GM19025 (cell line): ENCODE data around the gene KANK4.

Source experiments
- ATAC-seq: cut with Tn5 transposase; IDR thresholded peaks from one replicate; pipeline ENCODE4 v1.9.1; 2021; ENCODE audit warnings: mild to moderate bottlenecking, low read depth, moderate library complexity; ENCODE audit not compliant: unreplicated experiment

Gene KANK4

GRCh38 chr1:62307895-62308492 is 11.2 kb downstream of the KANK4 start:
- ATAC-seq, result no peak

- ATAC-seq, result no peak
These were observed 11.8 kb downstream of the KANK4 start for GRCh38 chr1:62307446-62307845.

- no peak for ATAC-seq
These were observed 13.2 kb downstream of the KANK4 start for GRCh38 chr1:62306065-62306464.

GRCh38 chr1:62304975-62305374 is 14.3 kb downstream of the KANK4 start:
- ATAC-seq, result no peak

GRCh38 chr1:62304515-62304914 is 14.7 kb downstream of the KANK4 start:
- ATAC-seq, result no peak

GRCh38 chr1:62301726-62302390 is 17.4 kb downstream of the KANK4 start:
- no peak for ATAC-seq

- ATAC-seq, result no peak
These were observed 19.6 kb downstream of the KANK4 start for GRCh38 chr1:62299426-62300200.

- no peak for ATAC-seq
These were observed 23.2 kb downstream of the KANK4 start for GRCh38 chr1:62295921-62296491.

GRCh38 chr1:62294261-62294660 is 25.0 kb downstream of the KANK4 start:
- ATAC-seq, result no peak

- no peak for ATAC-seq
These were observed 30.6 kb downstream of the KANK4 start for GRCh38 chr1:62288662-62289061.

GRCh38 chr1:62288224-62288623 is 31.0 kb downstream of the KANK4 start:
- ATAC-seq, result no peak

GRCh38 chr1:62286786-62287224 is 32.4 kb downstream of the KANK4 start:
- ATAC-seq, result no peak

GRCh38 chr1:62285984-62286785 is 33.0 kb downstream of the KANK4 start:
- no peak for ATAC-seq

GRCh38 chr1:62285440-62285839 is 33.8 kb downstream of the KANK4 start:
- no peak for ATAC-seq

- no peak for ATAC-seq
These were observed 35.2 kb downstream of the KANK4 start for GRCh38 chr1:62283986-62284385.

- no peak for ATAC-seq
These were observed 36.1 kb downstream of the KANK4 start for GRCh38 chr1:62282909-62283755.

GRCh38 chr1:62281922-62282555 is 37.2 kb downstream of the KANK4 start:
- ATAC-seq, result no peak

GRCh38 chr1:62280960-62281465 is 38.2 kb downstream of the KANK4 start:
- no peak for ATAC-seq

GRCh38 chr1:62280150-62280549 is 39.1 kb downstream of the KANK4 start:
- no peak for ATAC-seq
